GDM1 (cell line): ENCODE results near the gene CCDC146.
"Not testable (repeated sequence)": the region's sequence is repeated elsewhere in the genome, so short reads cannot be mapped to it uniquely, and the experiment has no call there.

Source experiments
- DNase-seq: peaks from one replicate; lab custom pipeline; 2025; lab: John Stamatoyannopoulos, UW

Gene CCDC146

DNA sequence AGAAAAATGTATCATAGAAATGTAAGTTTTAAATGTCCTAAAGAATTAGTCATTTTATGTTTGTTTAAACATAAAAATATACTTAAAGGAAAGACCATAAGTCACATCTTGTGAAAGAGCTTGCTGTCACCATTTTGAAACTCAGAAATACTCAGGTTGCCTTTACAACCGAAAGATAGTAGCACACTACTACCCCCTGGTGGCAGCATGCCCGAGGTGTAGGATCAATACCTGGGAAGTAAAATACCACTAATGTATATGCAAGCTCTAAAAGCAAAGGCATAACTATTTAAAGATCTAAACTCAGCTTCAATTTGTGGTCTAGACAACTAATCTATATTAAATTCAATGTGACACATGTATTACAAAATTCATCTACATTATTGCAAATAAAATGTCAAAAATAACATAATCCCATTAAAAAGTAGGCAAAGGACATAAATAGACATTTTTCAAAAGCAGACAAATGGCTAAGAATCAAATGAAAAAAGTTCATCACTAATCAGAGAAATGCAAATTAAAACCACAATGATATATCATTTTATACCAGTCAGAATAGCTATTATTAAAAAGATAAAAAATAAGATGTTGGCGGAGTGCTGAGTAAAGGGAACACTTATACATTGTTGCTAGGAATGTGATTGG is 124.9 kb downstream of the CCDC146 start:
- DNase-seq, result peak; percentile 74

- DNase-seq, result no peak
Measured at GRCh38 chr7:77248154-77248553, 125.7 kb downstream of the CCDC146 start.

- no peak for DNase-seq
Measured at GRCh38 chr7:77252506-77252905, 130.1 kb downstream of the CCDC146 start.

- DNase-seq, result no peak
Measured at GRCh38 chr7:77253151-77253550, 130.7 kb downstream of the CCDC146 start.

DNA sequence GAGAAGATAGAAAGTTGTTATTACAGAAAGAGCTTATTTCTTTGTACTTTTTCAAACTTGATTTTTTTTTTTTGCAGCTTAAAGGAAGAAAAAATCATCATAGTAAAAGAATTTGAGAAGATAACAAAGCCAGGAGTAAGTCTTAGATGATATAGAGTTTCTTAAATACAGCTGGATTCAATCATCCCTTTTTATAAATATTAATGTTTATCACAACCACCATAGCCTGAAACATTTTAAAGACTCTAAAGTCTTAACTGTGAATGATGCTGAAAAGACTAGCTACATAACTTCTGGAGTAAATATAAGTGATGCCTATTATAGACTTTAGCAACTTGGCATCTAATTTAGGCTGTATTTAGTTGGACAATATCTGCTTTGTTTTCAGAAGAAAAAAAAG is 132.0 kb downstream of the CCDC146 start:
- DNase-seq, result no peak

DNA sequence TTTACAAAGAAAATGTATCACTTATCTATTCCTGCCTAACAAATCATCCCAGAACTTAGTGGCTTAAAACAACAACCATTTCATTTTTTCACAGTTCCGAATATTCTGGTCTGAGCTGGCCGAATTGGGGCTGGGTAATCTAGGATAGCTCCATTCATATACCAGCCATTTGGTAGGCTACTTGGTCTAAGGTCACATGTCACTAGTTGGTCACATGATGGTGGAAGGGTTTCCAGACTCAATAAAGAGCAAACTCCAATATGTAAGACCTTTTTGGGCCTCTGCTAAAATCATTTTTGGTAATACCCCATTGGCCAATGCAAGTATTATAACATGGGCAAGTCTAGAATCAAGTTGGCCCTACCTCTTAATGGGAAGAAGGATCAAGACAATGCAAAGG is 132.5 kb downstream of the CCDC146 start:
- no peak for DNase-seq

DNA sequence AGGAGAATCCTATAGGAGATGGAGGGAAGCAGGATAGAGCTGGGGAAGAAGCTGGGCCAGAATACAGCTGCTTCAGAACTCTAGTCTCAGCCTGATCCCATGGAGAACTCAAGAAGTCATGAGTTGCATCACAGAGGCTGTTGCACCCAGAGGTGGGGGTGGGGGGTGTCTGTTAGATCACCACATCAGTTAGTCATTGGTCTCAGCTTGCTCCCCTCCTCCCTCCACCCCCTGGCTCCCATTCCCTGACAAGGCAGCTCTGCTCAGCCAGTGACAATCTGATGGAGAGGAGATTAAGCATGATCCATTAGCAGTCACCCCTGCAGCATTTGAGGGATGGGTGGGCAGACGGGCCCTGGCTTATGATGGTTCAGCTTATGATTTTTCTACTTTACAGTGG is 135.6 kb downstream of the CCDC146 start:
- no peak for DNase-seq

DNA sequence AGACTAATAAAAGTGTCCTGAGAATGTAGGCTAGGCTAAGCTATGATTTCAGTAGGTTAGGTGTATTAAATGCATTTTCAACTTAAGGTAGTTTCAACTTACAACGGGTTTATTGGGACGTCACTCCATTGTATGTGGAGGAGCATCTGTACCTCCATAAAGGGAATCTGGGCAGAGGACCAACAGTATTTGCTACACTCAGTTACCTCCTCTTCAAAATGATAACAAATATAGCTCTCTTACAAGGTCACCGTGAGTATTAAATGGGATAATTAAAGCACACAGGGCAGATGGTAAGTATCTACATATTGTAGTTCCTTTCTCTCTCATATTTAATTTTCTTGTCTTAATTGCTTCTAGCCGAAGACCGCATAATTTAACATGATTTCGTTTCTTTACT is 136.2 kb downstream of the CCDC146 start:
- no peak for DNase-seq

- no peak for DNase-seq
Measured at GRCh38 chr7:77262316-77262715, 139.9 kb downstream of the CCDC146 start.

- no peak for DNase-seq
Measured at GRCh38 chr7:77265666-77266065, 143.3 kb downstream of the CCDC146 start.

- DNase-seq, result no peak
Measured at GRCh38 chr7:77266291-77266794, 143.9 kb downstream of the CCDC146 start.

DNA sequence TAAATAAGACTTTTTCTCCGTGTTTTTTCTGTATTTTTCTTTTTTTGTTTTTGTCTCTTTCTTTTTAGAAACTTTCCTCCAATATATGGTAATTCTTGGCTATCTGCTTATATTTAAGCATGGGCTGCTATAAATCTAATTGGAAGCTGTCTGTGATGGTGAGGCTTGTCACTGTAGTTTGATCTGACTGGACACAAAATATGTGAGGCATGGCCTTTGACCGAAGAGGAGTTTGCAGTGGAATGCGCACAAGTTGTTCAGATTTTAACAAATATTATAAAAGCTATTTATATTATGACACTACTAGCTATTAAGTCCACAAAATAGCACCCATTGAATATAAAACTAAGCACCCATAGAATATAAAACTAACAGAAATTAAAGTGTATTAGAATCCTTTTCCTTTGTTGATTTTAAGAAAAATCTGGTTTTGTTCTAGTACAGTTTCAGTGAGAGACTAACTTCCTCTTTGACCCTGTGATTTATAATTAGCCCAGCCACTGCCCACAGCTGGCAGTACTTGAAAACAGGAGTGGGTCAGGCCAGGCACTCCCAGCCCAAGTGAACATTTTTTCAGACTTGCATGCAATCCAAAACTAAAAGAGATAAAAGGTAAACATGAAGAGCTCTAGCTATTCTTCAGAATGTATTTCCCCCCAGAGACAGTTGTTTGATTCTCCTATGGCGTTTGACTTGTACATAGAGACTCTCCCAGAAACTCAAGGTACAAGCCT is 147.1 kb downstream of the CCDC146 start:
- no peak for DNase-seq

GRCh38 chr7:77270094-77270480 is 147.7 kb downstream of the CCDC146 start:
- no peak for DNase-seq

- DNase-seq, result no peak
Measured at GRCh38 chr7:77271766-77272165, 149.4 kb downstream of the CCDC146 start.

GRCh38 chr7:77275663-77276062 is 153.2 kb downstream of the CCDC146 start:
- DNase-seq, result not testable (repeated sequence)

DNA sequence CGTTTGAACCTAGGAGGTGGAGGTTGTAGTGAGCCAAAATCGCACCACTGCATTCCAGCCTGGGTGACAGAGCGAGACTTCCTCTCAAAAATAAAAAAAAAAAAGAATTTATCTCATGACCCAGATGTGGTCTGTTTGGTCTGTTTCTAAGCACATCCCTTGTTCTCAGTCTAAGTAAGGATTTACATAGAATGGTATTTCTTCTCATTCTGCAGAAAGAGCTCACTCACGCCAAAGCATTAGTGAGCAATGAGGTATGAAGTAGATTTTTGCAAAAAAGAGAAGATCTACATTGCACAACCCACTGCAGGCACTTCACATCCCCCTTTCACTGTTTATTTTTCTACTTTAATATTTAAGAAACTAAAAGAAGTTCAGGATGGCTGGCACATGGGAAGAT is 153.7 kb downstream of the CCDC146 start:
- DNase-seq, result no peak

- no peak for DNase-seq
Measured at GRCh38 chr7:77281780-77282478, 159.5 kb downstream of the CCDC146 start.

- DNase-seq, result no peak
Measured at GRCh38 chr7:77282897-77283296, 160.5 kb downstream of the CCDC146 start.

DNA sequence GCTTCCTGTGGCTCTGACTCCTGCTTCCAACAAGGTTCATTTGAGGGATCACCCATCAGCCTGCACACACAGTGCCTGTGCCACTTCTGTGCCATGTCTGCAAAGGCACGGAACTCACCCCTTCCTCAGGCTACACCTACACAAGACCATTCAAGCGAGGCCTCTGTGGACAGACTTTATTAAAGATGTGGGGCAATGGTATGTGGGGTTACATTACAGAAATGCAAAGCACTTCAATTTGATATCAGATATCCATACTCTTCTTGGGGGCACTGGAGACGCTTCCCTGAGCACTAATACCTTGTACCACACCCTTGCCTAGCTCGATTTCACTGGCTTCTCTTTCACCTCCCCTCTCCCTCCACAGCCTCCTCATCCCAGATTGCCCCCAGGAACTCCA is 161.6 kb downstream of the CCDC146 start:
- DNase-seq, result no peak

GRCh38 chr7:77284616-77285015 is 162.2 kb downstream of the CCDC146 start:
- no peak for DNase-seq

DNA sequence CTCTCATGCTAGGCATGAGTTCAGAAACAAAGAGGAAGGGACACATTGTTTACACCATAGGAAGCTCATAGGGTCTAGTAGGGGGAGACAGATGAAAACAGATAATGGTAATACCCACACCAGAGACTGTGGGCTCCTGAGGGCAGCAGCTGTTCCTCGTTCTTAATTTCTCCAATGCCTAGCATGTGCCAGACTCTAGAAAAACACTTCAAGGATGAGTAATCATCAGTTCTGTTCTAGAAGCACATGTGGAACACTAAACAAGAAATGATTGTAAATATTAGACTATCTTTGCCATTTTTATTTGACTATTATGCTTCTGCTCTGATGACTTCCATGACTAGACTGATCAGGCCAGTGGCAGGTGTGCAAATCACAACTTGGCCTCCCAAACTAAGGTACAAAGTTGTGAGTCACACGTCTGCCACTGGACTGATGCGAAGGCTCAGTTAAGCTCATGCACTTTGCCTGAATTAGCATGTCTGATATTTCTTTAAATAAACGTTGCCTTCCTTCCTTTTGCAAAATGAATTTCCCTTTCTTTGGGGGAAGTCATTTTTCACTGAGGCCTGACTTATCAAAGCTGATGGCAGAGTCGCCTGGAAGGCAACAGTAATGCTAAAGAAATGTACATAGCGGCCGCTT is 166.4 kb downstream of the CCDC146 start:
- peak; percentile 27 for DNase-seq

DNA sequence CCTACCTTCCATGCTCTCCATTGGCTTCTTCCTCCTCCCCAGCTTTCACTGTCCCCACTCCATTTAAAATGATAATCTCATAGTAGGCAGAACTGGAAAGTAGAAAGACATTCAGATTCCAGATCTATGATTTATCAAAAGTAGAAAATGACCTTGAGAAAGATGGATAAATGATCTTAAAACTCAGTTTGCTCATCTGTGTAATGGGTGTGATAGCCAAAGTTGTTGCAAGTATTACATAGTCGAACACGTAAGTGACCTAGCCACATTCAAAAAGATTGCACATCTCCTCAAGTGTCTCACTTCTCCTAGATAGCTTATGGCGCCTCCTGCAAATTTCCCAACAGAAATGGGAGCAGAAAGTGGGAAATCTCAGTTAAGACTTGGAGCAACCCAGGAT is 167.0 kb downstream of the CCDC146 start:
- no peak for DNase-seq

GRCh38 chr7:77290425-77290824 is 168.0 kb downstream of the CCDC146 start:
- DNase-seq, result no peak
